Neural progenitor cell (in vitro differentiated cells): ENCODE measurements around the gene NR2C2AP. TPM values are rescaled to one million over a fixed set of nuclear protein-coding genes. Genes with fewer than 3 reads are reported as not detected.
A peak's percentile ranks its signal among the peaks of the same experiment; 100 is the strongest.

Experiments
- DNase-seq: peaks from one replicate; pipeline ENCODE4 v3.0.0-alpha.2; 2016; ENCODE audit warnings: low spot score
- H2AFZ ChIP-seq: fragments of 200-600 bp; sonication (generic); replicated peaks from 2 replicates; pipeline ENCODE4 v1.6.1; 2016; ENCODE audit warnings: antibody characterized with exemption
- H3F3A ChIP-seq: fragments of 200-600 bp; sonication (generic); 2 replicates; pipeline ENCODE4 v1.6.1; 2016; ENCODE audit warnings: antibody characterized with exemption, low read depth
- H3K27ac ChIP-seq: fragments of 200-600 bp; sonication (generic); 2 replicates; pipeline ENCODE4 v1.5.1; 2016; ENCODE audit warnings: mild to moderate bottlenecking
- H3K27me3 ChIP-seq: fragments of 200-600 bp; sonication (generic); 2 replicates; pipeline ENCODE4 v1.6.1; 2016; ENCODE audit warnings: mild to moderate bottlenecking, moderate library complexity
- H3K36me3 ChIP-seq: fragments of 200-600 bp; sonication (generic); 2 replicates; pipeline ENCODE4 v1.5.1; 2016
- H3K4me1 ChIP-seq: fragments of 200-600 bp; sonication (generic); 2 replicates; pipeline ENCODE4 v1.6.1; 2016; ENCODE audit warnings: mixed run types
- H3K4me2 ChIP-seq: fragments of 200-600 bp; sonication (generic); 2 replicates; pipeline ENCODE4 v1.6.1; 2016
- H3K4me3 ChIP-seq: fragments of 200-600 bp; sonication (generic); 2 replicates; pipeline ENCODE4 v1.5.1; 2016
- H3K79me2 ChIP-seq: fragments of 200-600 bp; sonication (generic); 2 replicates; pipeline ENCODE4 v1.6.1; 2016; ENCODE audit warnings: low read depth
- H3K9ac ChIP-seq: fragments of 200-600 bp; sonication (generic); 2 replicates; pipeline ENCODE4 v1.6.1; 2016
- H3K9me3 ChIP-seq: fragments of 200-600 bp; sonication (generic); 2 replicates; pipeline ENCODE4 v1.5.1; 2016; ENCODE audit warnings: low read depth
- H4K20me1 ChIP-seq: fragments of 200-600 bp; sonication (generic); 2 replicates; pipeline ENCODE4 v1.6.1; 2016; ENCODE audit warnings: low read depth
- H3K27ac Mint-ChIP-seq: 3 replicates; pipeline ENCODE4 v1.8.0; 2021; ENCODE audit warnings: mixed read lengths
- H3K27me3 Mint-ChIP-seq: 2 replicates; pipeline ENCODE4 v1.8.0; 2022; ENCODE audit warnings: low read depth, mild to moderate bottlenecking, inconsistent platforms, moderate library complexity, mixed read lengths; ENCODE audit not compliant: insufficient read depth
- H3K36me3 Mint-ChIP-seq: 3 replicates; pipeline ENCODE4 v1.8.0; 2021; ENCODE audit warnings: mixed read lengths
- H3K4me1 Mint-ChIP-seq: 3 replicates; pipeline ENCODE4 v1.8.0; 2021; ENCODE audit warnings: mixed read lengths
- H3K4me3 Mint-ChIP-seq: 3 replicates; pipeline ENCODE4 v1.8.0; 2021; ENCODE audit warnings: mild to moderate bottlenecking, moderate library complexity, mixed read lengths
- H3K9me3 Mint-ChIP-seq: 3 replicates; pipeline ENCODE4 v1.8.0; 2020; ENCODE audit warnings: mixed read lengths
- EZH2 ChIP-seq: fragments of 200-600 bp; sonication (generic); IDR thresholded peaks from 2 replicates; pipeline ENCODE4 v1.6.1; 2017; ENCODE audit warnings: antibody characterized with exemption, mild to moderate bottlenecking, moderate library complexity
- EZH2phosphoT487 ChIP-seq: fragments of 200-600 bp; sonication (generic); IDR thresholded peaks from 2 replicates; pipeline ENCODE4 v1.6.1; 2017; ENCODE audit warnings: antibody characterized with exemption
- total RNA-seq: library from RNA; depleted of rRNA; stranded (reverse); fragments of >200 nt; gene quantifications from 2 replicates; pipeline ENCODE4 v1.2.3, GENCODE V29; 2015; ENCODE audit warnings: low replicate concordance
- TF ChIP-seq, protein P1 (sequence below): fragments of 200-600 bp; sonication (generic); IDR thresholded peaks from 2 replicates; pipeline ENCODE4 v1.5.1; 2017; ENCODE audit warnings: antibody characterized with exemption, mild to moderate bottlenecking

NR2C2AP gene
- total RNA-seq, 1 donor from 2014 or later, result 7.6 TPM

DNA sequence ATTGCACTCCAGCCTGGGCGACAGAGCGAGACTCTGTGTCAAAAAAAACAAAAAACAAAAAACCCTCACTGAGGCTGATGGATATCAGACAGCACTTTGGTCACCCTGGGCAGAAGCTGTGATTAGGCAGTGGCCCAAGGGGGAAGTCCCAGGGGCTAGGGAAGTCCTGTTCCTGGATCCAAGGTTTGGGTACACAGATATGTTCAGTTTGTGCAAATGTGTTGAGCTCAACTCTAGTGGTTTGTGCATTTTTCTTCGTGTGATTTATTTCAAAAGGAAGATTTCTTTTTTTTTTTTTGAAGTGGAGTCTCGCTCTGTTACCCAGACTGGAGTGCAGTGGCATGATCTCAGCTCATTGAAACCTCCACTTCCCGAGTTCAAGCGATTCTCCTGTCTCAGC lies 45.4 kb downstream of the NR2C2AP start:
- Histone ChIP-seq H3K4me3 (no peak overlapping the region), H3F3A (no peaks in the 10 kb centered on the region), H3K9me3 (no peaks in the 10 kb centered on the region), H3K36me3 (no peaks in the 10 kb centered on the region), H2AFZ (no peak overlapping the region), H3K4me2 (no peak overlapping the region), H3K27me3 (no peaks in the 10 kb centered on the region), H3K27ac (no peak overlapping the region), H3K4me1 (no peaks in the 10 kb centered on the region), H3K79me2 (no peaks in the 10 kb centered on the region), H4K20me1 (no peaks in the 10 kb centered on the region), H3K9ac (no peak overlapping the region)
- Mint-ChIP-seq H3K9me3 (no peaks in the 10 kb centered on the region), H3K36me3 (no peaks in the 10 kb centered on the region), H3K4me3 (no peak overlapping the region), H3K27ac (no peak overlapping the region), H3K4me1 (no peaks in the 10 kb centered on the region), H3K27me3 (peaks cover 5% of the 10 kb centered on the region)
- no peak for TF ChIP-seq EZH2
- TF ChIP-seq, protein P1, sequence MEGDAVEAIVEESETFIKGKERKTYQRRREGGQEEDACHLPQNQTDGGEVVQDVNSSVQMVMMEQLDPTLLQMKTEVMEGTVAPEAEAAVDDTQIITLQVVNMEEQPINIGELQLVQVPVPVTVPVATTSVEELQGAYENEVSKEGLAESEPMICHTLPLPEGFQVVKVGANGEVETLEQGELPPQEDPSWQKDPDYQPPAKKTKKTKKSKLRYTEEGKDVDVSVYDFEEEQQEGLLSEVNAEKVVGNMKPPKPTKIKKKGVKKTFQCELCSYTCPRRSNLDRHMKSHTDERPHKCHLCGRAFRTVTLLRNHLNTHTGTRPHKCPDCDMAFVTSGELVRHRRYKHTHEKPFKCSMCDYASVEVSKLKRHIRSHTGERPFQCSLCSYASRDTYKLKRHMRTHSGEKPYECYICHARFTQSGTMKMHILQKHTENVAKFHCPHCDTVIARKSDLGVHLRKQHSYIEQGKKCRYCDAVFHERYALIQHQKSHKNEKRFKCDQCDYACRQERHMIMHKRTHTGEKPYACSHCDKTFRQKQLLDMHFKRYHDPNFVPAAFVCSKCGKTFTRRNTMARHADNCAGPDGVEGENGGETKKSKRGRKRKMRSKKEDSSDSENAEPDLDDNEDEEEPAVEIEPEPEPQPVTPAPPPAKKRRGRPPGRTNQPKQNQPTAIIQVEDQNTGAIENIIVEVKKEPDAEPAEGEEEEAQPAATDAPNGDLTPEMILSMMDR, result no peak
- no peak for TF ChIP-seq EZH2phosphoT487
- DNase-seq, result no peak

DNA sequence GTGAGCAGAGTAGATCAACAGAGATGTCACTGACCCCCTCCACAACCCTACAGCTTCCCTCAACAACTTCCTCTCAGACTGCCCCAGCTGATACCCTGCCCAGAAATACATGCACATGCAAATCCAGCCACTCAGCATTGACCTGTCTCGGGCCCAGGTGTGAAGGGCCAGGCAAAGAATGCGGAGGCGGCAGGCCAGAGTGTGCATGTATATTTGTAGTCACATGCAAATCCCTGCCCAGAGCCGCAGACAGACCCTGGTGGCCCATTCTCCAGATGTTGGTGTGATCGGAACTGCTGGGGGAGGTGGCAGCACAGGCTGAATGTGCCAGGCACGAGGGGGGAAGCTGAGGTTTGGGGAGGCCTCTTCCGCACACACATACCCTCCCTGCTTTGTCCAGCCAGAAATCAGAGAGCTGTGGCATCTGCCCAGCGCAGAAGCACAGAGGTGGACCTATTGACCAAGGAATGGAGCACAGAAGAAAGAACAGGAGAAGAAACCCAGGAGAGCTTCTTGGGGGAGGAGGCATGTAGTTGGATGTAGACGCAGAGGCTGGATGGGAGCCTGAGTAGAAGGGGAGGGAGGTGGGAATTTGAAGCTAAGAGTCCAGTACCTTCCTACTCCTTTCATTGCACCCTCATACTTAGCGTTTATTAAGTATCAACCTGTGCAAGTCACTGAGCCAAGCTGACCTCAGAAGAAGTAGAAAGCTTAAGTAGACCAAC lies 47.6 kb downstream of the NR2C2AP start:
- H3K27me3 Mint-ChIP-seq, result peaks cover 4% of the 10 kb centered on the region

DNA sequence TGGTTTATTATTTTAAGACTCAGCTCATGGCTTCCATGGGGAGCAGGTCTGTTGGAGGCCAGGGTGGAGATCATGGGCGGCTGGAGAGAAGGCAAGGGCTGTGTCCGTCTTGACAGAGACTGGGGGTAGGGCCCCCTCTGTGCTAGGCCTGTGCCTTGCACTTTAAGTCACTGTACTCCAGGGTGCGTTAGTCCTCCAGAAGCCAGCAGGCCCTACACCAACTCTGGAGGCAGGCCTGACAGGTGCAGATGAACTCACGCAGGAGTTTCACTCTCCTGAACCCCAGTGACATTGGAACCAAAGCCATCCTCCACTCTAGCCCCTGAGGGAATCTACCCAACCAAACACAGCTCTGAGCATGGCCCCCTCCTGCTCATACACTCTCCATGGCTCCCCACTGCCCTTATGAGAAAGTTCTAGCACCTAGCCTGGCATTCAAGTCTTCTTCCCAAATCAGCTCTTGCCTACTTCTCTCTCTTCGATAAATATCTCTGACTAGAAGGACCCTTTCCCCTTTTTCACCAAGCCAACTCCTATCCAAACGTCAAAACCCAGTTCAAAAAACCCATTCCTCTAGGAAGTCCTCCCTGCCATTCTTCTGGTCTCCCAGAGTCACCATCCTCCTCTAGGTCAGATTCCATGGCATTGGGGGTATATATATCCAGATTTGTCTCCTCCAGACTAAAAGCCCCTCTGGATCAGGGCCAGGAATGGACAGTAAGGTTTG lies 48.3 kb downstream of the NR2C2AP start:
- peaks cover 4% of the 10 kb centered on the region for H3K27me3 Mint-ChIP-seq
- H3K9me3 Mint-ChIP-seq, result no peaks in the 10 kb centered on the region
- TF ChIP-seq, protein P1, result no peak
- TF ChIP-seq EZH2 (no peak), EZH2phosphoT487 (no peak)
- Histone ChIP-seq H3F3A (no peaks in the 10 kb centered on the region), H3K9ac (no peak overlapping the region), H4K20me1 (no peaks in the 10 kb centered on the region), H3K79me2 (no peaks in the 10 kb centered on the region), H3K27me3 (no peaks in the 10 kb centered on the region), H3K36me3 (no peaks in the 10 kb centered on the region), H3K9me3 (no peaks in the 10 kb centered on the region), H2AFZ (no peak overlapping the region), H3K4me3 (no peak overlapping the region), H3K4me1 (no peaks in the 10 kb centered on the region), H3K27ac (no peak overlapping the region), H3K4me2 (no peak overlapping the region)
- H3K4me3 Mint-ChIP-seq, result no peak overlapping the region
- H3K36me3 Mint-ChIP-seq, result no peaks in the 10 kb centered on the region
- H3K27ac Mint-ChIP-seq, result peak overlapping the region; percentile 76
- H3K4me1 Mint-ChIP-seq, result no peaks in the 10 kb centered on the region
- DNase-seq, result no peak

More for the DNA sequence above, 47.6 kb downstream of the NR2C2AP start:
- no peaks in the 10 kb centered on the region for H3F3A ChIP-seq
- H2AFZ ChIP-seq, result no peak overlapping the region
- Mint-ChIP-seq H3K27ac (no peak overlapping the region), H3K9me3 (no peaks in the 10 kb centered on the region), H3K4me1 (no peaks in the 10 kb centered on the region), H3K36me3 (no peaks in the 10 kb centered on the region), H3K4me3 (no peak overlapping the region)
- no peak overlapping the region for H3K4me2 ChIP-seq
- no peak overlapping the region for H3K27ac ChIP-seq
- H3K27me3 ChIP-seq, result no peaks in the 10 kb centered on the region
- TF ChIP-seq, protein P1, result no peak
- TF ChIP-seq EZH2 (no peak), EZH2phosphoT487 (no peak)
- no peaks in the 10 kb centered on the region for H4K20me1 ChIP-seq
- no peaks in the 10 kb centered on the region for H3K79me2 ChIP-seq
- H3K9me3 ChIP-seq, result no peaks in the 10 kb centered on the region
- H3K4me3 ChIP-seq, result no peak overlapping the region
- no peak overlapping the region for H3K9ac ChIP-seq
- no peaks in the 10 kb centered on the region for H3K4me1 ChIP-seq
- no peaks in the 10 kb centered on the region for H3K36me3 ChIP-seq
- no peak for DNase-seq
